ENCODE measurements around the gene KCTD21.

GRCh38 chr11:78196661-78197091, 8.2 kb upstream of the KCTD21 start:
- TF ChIP-seq POLR2A (IDR thresholded peaks at IDR 0.05; ENCODE audit: low read depth, low read length), result no peak
- no peak for TF ChIP-seq TAF1 (IDR thresholded peaks at IDR 0.05; ENCODE audit: borderline replicate concordance, low read depth, low read length)
- no peak for TF ChIP-seq POLR2AphosphoS5 (IDR thresholded peaks at IDR 0.05; ENCODE audit: low read depth, low read length)
